WTC11 (cell line): ENCODE results near the gene UHRF1.

Source experiments
- ATF1 ChIP-seq: sonication (generic); formaldehyde crosslinking; IDR thresholded peaks from 2 replicates; pipeline ENCODE4 v1.8.1; 2023; ENCODE audit warnings: mild to moderate bottlenecking, moderate library complexity, missing genetic modification reagents
- CTCF ChIP-seq: fragments of 200-600 bp; IDR thresholded peaks from 2 replicates; pipeline ENCODE4 v1.8.0; 2022; ENCODE audit warnings: antibody characterized with exemption
- E2F4 ChIP-seq: sonication (generic); formaldehyde crosslinking; IDR thresholded peaks from 2 replicates; pipeline ENCODE4 v1.8.1; 2022; ENCODE audit warnings: low read depth, mild to moderate bottlenecking, moderate library complexity, missing genetic modification reagents, borderline replicate concordance
- ETV6 ChIP-seq: sonication (generic); formaldehyde crosslinking; IDR thresholded peaks from 2 replicates; pipeline ENCODE4 v1.8.1; 2022; ENCODE audit warnings: mild to moderate bottlenecking, missing genetic modification reagents
- NFATC4 ChIP-seq: fragments of 250-450 bp; sonication (Bioruptor Pico); IDR thresholded peaks from 2 replicates; pipeline ENCODE4 v1.9.0; 2021; ENCODE audit warnings: mild to moderate bottlenecking
- NFYB ChIP-seq: sonication (generic); formaldehyde crosslinking; conservative IDR thresholded peaks from 2 replicates; pipeline ENCODE4 v1.8.0; 2022; ENCODE audit warnings: low read depth, missing genetic modification reagents
- TEAD4 ChIP-seq: sonication (generic); formaldehyde crosslinking; IDR thresholded peaks from 2 replicates; pipeline ENCODE4 v1.8.0; 2022; ENCODE audit warnings: mild to moderate bottlenecking, missing genetic modification reagents
- USF2 ChIP-seq: sonication (generic); formaldehyde crosslinking; IDR thresholded peaks from 2 replicates; pipeline ENCODE4 v1.8.1; 2023; ENCODE audit warnings: mild to moderate bottlenecking, missing genetic modification reagents, moderate library complexity
- ZSCAN18 ChIP-seq: fragments of 250-450 bp; sonication (Bioruptor Pico); IDR thresholded peaks from 2 replicates; pipeline ENCODE4 v2.1.2; 2022; ENCODE audit warnings: mild to moderate bottlenecking, moderate library complexity

- no peak for TF ChIP-seq CTCF
- no peak for TF ChIP-seq E2F4
- TF ChIP-seq ZSCAN18 (CRISPR knock-in tag) = no peak
- no peak for TF ChIP-seq NFYB (CRISPR knock-in tag)
- no peak for TF ChIP-seq USF2 (CRISPR knock-in tag)
- no peak for TF ChIP-seq ETV6
- no peak for TF ChIP-seq TEAD4
- TF ChIP-seq ATF1 = no peak
- TF ChIP-seq NFATC4 (CRISPR knock-in tag) = no peak
Measured at GRCh38 chr19:4908360-4908759, 941 bp upstream of the UHRF1 start.
